Measurements from ENCODE around the gene FOXF1.

The FOXF1 gene

DNA sequence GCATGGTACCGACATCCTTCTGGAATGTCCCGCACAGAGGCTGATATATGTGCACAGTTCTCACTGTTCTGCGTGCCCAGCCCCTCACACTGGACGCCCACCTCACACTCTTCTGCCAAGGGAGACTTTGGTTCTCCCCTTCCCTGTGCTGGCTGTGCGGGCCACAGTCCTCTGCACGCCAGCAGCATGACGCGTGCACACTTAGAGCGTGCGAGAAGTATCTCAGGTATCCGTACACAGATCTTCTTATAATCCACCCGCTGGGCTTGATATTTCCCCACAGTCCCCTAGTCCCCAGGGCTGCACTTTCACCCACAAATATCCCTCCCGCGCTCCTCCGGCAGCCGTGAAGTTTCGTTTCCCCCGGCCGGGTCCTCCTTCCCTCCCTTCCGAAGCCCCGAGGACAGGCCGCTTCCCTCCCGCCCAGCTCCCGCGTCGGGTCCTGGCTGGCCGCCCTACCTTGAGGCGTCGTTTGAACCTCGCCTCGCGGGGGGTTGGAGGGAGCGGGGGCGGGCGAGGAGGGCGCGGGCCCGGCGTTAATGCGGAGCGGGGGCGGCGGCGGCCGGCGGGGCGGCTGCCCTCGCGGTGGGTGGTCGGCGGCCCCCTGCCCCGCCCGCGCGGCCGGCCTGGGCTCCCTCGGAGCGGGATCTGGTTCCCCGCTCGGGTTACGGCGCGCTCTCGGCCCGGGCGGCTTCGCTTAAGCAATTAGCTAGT lies 5.0 kb upstream of the FOXF1 start:
- no peak for DNase-seq (ENCODE audit: low read depth)

DNA sequence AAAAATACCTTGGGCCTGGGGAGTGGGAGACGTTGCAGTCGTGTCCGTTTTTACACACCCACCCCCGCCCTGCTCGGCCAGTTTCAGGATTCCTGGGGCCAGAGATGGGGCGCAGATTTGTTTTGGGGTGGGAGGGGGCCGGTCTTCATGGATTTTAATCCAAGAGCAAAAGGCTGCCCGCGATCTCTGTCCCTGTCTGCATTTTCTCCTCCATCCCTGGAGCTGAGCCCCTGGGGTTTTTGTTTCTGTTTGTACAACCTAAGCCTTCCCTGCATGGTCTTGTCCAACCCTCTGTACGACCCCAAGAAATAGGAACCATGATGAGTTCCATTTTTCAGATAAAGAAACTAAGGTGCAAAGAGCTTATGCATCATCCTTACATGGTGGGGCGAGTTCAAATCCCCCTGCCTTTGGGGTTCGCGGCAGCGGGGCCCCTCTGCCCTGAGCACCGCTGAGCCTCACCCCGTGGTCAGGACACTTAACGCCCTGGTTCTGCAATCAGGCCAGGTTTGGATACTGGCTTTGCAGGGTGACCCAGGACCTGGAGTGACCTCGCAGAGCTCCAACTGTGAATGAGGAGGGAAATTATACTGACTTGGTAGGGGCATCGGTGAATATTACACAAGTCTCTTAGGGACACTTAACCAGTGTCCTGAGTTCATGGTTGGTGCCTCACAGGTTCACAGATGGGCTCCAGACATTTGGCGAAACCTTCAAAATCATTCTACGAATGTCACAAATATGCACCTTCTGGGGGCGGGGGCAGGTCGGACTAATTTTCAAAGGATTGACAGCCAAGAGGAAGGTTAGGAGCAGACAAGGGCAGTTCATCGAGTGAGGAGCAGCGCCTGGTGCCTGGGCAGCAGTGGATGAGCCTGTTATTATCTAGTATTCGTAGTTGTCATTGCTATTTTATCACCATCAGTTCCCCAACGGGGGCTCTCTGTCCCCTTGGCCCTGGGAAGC lies 4.1 kb upstream of the FOXF1 start:
- DNase-seq (ENCODE audit: low read depth), result no peak

DNA sequence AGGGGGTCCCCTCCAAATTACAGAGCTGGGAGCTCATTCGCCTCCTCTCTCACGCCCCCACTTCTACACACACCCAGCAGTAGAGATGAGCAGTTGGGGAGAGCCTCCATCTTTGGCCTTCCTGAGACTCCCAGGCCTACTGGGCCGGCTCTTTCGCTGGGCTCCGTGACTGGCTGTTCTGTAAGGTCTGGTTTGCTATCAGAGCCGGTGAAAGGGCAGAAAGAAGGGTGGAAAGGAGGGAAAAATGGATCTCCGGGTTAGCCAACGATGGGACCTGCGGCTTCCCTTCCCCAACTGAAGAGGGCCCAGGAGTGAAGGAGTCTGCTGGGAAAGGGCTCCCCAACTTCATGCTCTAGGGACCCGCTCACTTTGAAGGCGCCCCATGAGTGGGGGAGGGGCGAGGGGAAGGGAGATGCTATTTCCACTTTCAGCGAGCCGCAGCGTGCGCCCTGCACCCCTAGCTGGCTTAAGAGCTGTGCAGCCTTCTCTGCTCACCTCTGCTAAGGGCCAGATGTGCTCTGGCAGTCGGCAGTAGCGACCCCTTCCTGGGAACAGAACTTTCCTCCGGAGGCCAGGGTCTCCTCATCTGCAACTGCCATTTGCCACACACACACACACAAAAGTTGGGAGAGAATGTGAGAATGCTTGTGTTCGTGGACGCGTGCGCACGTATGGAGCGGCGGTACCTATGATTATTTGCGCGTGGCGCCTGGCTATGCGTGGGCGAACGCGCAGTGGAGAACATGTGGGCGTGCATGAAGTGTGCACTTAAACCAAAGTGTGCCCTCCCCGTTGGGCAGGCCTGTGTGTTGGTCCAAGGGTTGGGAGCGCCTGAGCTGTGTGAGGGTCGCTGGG lies 2.9 kb upstream of the FOXF1 start:
- no peak for DNase-seq (ENCODE audit: low read depth)

DNA sequence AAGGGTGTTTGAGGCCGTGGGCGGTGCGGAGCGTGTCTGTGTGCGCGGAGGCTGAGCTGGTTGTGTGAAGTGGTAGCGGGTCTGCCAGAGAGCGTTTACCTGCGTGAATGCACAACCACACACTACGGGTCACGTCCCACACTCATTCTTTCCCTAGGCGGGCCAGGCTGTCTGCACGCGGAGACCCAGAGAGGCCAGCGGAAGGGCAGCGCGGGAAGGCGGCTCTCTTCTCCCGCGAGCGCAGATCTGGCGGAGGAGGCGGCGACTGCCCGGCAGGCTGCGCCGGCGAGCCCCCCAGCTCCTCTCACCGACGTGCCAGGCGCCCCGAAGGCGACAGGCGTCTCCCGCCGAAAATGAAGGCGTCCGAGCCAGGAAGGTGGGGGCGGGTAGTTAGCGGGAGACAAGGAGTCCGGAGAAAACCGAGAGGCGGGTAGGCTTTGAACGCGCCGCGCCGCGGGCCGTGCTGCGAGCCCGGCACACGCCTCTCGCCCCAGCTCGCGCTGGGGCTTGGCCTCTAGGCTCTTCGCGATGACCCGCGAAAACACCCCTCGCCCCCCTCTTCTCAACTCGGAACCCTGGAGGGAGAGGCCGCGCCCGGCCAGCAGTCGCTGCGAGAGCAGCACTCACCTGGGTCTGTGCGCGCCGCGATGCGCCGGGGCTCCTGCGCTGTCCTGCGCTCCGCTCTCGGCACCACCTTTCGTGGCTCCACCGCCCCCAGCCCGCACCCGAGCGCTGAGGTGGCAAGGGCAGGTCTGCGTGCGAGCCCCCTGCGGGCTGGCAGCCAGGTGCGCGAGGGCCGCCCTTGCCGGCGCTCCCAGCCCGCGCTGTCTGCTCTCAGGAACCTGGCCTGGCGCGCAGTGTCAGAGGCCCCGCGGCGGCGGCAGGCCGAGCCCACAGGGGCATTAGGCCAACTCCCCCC lies 2.0 kb upstream of the FOXF1 start:
- DNase-seq (ENCODE audit: low read depth), result no peak

DNA sequence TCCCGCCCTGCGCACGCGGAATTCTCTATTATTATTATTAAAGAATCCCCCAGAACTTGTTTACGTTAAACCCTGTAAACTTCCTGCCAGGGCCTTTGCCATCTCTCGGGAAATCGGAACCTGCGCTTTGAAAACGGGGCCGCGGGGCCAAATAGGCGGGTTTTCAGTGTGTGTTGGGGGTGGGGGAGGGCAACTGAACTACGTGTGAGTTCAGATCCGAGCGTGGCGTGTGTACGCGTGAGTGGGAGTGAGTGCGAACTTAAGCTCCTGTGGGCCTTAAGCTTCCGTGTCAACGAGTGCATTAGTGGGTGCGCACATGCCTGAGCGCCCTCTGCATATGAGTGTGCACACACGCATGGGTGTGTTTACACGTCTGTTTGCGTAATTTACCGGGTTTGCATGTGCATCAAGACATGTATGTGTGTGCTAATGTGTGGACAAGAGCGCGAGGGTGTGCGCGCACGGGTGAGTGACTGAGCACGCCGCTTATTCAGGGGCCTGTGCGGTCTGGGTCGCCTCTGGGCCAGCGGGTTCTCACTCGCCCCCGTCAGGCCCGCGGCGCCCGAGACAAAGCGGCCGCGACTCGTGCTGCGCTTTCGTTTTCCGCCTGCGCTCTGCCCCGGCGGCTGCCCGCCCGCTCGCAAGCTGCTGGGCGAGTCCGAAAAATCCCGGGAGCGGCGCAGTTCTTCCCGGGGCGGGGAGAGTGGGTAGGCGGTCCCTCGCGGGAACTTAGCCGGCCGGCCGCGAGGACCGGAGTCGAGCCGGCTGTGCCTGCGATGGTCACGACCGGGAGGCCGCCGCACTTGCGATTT lies 1.2 kb upstream of the FOXF1 start:
- no peak for DNase-seq (ENCODE audit: low read depth)

DNA sequence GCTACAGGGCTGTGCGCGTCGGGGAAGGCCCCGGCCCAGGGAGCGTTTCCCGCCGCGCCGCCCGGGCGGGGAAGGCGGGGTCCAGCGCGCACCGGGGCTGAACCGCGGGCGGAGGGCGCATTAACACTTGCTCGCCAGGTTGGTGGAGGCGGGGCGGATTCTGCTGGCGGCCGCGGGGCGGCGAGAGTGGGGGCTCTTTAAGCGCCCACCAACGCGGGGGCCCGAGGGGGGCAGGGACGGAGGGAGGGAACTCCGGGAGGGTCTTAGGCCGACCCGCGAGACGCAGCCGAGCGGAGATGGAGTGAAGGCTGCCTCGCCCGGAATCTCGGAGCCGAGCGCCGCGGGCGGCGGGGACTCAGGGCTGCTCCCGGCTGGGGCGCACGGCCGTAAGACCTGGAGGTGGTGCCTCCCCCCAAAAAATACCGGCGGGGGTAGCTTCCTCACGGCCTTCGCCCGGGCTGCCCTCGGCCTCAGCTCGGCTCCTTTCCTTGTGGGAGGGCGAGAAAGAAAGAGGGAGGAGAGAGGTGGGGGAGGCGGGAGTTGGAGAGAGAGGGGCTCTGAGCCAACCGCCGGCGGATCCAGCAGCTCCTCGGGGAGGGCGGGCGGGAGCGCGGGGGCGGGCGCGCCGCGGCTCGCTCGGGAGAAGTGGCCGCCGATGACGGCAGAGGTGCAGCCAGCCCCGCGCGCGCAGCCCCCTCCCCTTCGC lies 415 bp upstream of the FOXF1 start:
- DNase-seq (ENCODE audit: low read depth), result no peak

DNA sequence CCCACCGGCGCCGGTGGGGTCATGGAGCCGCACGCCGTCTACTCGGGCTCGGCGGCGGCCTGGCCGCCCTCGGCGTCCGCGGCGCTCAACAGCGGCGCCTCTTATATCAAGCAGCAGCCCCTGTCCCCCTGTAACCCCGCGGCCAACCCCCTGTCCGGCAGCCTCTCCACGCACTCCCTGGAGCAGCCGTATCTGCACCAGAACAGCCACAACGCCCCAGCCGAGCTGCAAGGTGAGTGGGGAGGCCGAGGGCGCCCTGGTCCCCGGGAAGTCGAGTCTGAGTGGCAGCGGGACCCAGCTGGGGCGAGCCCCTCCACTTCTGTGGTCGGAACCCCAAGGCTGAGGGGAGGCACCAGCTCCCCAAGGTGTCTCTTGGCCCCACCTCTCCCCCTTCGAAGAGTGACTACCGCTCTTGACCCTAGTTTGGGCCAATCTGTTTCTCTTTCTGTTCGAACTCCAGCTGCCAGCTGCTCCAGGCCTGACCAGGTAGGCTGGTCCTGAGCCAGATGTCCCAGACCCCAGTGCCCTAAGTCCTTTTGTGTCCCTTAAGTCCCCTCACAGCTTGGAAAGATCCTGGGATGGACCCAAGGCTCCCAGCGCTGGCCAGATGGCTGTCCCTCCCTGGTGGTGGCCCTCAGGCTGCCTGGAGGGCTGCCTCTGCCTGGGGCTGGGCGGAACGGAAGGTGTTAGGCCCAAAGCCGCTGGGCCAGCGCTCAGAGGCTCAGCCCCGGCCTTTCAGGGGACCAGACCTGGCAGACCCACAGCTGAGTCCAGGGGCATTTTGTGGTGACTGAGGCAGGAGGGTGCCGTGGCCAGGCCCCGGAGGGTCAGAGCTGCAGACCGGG lies 1.2 kb downstream of the FOXF1 start:
- no peak for DNase-seq (ENCODE audit: low read depth)

DNA sequence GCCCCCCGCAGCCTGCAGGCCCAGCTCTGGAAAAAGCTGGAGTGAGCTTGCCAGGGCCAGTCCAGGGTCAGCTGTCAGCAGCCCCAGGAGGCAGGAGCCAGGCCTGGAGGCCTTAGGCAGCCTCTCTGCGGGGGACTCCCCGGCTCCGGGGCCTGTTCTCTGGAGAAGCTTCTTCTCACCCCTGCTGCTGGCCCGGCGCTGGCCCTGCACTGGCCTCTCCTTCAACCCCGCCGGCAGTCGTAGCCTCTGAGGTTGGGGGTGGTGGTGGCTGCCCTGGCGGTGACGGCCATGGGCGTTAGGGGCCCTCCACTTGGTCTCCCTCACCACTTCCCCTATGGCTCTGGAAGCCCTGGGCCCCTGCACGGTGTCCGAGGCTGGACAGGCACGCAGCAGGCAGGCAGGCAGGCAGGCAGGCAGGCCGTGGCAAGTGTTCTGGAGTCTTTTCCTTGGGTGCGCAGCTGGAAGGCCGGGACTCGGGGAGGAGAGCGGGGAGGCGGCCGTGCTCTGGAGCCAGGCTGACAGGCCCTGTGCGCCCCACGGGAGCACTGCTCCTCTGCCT lies 2.1 kb downstream of the FOXF1 start:
- no peak for DNase-seq (ENCODE audit: low read depth)

DNA sequence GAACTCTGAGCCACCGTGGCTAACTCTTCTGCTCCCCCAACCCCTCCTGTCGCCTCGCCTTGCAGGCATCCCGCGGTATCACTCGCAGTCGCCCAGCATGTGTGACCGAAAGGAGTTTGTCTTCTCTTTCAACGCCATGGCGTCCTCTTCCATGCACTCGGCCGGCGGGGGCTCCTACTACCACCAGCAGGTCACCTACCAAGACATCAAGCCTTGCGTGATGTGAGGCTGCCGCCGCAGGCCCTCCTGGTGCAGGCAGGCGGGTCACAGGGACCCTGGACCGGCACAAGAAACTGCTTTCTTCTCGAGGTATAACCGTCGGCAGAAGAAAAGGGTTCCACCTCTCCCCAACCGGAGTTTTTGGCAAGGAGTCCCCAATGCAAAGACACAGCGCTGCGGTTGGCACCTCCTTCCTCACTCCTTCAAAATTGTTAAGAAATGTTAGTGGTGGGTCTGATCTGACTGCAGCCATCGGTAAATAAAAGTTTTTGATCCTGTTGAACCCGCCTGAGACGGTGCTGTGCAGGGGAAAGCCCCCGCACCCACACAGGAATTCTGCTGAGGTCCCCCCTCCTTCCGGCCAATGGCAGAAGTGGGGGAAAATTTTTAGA lies 2.6 kb downstream of the FOXF1 start:
- no peak for DNase-seq (ENCODE audit: low read depth)

DNA sequence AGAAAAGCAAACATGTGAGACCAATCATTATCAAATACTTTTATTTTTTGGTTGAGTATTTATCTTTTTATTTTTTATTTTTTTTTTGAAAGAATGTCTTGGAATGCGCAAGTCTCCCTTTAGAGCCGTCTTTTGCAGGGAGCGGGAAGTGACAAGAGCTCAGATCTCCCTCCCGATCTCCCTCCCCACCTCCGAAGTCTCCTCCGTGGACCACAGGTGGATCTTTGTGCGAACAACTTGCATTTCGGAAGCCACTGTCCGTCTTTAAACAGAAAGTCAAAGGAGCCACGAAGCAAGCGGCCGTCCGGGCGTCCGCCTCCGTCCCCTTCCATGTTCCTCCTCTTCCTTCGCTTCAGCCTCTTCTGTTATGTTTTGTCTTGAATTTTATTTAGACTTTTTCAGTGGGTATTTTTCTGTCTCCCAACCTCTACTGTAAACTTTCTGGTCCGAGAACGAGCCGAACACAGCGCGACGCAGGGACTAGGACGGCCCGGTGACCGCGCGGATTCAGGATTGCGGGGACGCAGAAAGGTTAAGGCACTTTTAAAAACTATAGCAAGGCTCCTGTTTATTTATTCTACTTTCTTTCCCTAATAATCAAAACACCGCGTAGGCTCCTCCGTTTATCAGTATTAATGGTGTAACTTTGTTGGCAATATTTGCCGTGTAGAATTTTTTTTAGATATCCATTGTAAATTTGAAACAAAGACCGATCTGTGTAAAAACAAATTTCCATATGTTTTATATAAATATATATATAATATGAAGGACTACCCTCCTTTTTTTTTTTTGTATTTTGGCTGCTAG lies 3.3 kb downstream of the FOXF1 start:
- no peak for DNase-seq (ENCODE audit: low read depth)

DNA sequence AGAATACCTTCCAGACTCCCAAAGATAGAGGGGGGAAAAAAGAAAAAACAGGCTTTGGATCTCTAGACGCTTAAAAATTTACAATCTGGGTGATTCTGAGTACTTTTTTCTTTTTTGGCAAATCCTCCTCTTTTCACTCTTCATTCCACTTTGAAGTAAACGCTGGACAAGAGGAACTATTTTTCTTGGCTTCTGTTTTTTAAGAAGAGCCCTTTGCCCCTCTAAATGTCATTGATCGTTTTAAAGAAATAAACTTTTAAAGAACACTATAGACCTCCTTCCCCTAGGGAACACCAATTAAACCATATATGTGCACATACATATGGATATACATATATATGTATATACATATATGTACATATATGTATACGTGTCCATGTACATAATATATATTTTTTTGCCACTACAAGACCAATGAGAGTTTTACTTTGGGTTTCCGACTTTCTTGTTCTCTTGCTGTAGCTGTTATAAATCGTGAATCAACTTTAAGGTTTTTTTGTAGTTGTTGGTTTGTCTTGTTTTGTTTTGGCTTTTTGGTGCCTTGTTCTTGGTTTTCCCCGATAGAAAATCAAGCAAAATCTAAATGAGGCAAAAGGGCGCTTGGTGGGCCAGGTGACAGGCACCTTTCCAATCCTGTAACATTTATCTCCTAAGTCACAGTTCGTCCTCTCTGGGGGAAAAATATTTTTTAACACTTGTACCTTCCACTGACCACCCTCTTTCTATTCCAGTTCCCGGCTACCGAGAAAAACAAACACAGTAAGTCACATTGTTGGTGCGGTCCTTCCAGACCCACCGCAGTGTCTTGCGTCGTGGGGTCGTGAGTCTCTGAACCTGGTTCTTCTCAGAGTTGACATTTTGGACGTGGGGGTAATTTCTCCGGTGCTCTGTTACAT lies 4.4 kb downstream of the FOXF1 start:
- no peak for DNase-seq (ENCODE audit: low read depth)

DNA sequence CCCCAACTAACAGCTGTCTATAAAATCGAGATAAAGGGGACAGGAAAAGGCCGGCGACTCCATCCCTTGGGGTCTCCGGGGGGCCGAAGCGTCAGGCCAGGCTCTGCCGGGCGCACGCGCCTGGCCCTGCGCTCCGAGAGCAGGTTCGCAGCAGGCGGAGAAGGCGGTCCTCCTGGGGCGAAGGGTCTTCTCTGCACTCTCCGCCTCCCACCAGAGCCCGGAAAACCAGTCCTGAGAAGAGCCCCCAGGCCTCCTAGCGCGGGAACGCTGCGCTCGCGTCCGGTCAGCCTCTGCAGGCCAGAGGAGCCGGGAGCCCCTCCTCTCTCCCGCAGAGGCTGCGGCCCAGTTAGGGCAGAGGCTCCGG lies 5.1 kb downstream of the FOXF1 start:
- no peak for DNase-seq (ENCODE audit: low read depth)

DNA sequence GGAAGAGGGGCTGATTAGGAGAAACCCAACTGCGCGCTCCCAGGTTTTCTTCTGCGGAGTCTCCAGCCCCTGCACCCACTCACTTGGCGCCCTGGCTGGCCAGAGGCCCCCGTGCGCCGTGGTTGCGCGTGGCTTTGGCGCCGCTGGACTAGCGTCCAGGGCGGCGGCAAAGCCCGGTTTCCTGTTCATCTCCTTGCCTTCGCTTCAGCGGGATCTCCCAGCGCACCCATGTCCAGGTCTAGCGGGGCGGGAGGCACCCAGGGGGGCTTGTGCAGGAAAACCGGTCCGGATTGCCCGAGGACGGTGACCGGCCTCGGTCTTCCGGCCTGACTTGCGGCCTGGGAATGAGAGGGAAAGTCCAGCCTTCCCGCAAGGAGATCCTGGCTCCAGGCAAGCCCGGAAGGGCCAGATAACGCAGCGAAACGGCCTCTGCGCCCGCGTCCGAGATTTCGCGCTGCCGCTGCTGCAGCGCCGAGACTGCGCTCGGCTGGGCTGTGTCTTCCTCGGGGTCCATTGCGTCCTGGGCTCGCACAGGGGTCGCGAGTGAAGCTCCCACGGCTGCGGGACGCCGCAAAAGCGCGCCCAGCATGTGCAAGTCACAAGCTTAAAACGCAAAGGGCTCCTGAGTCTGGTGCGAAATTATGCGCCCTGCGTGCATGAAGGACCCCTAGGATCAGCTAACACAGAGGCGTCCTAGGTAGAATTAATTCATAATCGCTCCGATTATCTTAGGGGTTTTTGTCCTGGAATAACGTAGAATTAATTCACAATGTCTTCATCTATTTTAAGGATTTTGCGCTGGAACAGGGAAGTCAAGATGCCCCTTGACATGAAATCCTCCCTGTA lies 5.7 kb downstream of the FOXF1 start:
- DNase-seq (ENCODE audit: low read depth), result no peak

DNA sequence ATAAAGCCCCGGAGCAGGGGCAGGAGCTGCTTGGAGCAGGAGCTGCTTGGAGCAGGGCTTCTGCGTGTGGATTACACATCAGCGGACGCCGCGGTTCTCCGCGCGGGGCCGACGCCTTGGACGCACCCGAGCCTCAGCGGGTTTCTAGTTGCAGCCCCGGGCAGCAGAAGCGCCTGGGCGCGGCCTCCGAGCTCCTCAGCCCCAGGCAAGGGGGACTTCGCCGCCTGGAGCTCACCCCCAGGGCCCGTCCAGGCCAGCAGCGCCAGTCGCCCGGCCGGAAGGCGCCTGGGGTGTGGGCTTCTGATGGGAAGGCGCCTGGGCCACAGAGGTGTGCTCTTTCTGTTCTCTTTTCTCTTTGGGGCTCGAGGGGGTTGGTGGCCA lies 6.3 kb downstream of the FOXF1 start:
- no peak for DNase-seq (ENCODE audit: low read depth)

DNA sequence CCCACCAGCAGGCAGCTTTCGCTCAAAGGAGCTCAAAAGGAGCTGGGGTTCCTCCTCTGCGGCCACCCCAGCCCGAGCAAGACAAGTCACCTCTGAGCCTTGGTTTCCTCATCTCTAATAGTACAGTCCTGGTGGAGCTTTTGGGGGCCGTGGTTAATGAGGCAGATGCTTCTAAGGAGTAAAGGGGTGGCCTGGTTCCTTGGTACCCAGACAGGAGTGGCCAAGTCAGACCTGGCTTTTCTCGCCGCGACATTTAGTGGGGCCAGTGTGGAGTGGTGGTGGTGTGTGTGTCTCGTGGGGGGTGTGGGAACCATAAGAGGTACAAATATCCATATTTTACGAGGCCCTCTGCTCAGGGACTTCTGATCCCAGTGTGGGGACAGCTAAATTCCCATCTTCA lies 6.7 kb downstream of the FOXF1 start:
- no peak for DNase-seq (ENCODE audit: low read depth)

All from stimulated activated CD4-positive, alpha-beta T cell treated with anti-CD3 and anti-CD28 coated beads, Interleukin-2, amount 100 ng/mL, for 4 hours (primary cell).